Measurements from ENCODE around the gene GKN1. TPM values are rescaled to one million over a fixed set of nuclear protein-coding genes. Genes with fewer than 3 reads are reported as not detected.

Gene GKN1
- total and polyA plus RNA-seq, 2 of the 8 experiments (the other 6 are each of a cell fraction or from before 2014, with no cell fraction given), result not detected

- Histone ChIP-seq H3K36me3 (ENCODE audit: control insufficient read depth in 2 of 4, insufficient read depth in 4 of 4, low read length in 3 of 4) (no peaks in the 10 kb centered on the region), H3K27ac (ENCODE audit: low read depth, low read length) (no peak overlapping the region), H3K79me2 (ENCODE audit: control insufficient read depth in 1 of 2, insufficient read depth in 2 of 2, low read length in 2 of 2) (no peaks in the 10 kb centered on the region), H4K91ac (replicated peaks; ENCODE audit: insufficient read length, low read length) (no peak overlapping the region), H3K23me2 (ENCODE audit: low read depth, low read length) (peaks cover 1% of the 10 kb centered on the region; the same call in 1 of the 2 replicates), H3K56ac (replicated peaks; ENCODE audit: insufficient read length, low read depth, low read length) (no peak overlapping the region), H4K8ac (ENCODE audit: extremely low read depth, insufficient read depth, low read length) (no peak overlapping the region), H2AFZ (ENCODE audit: low read length) (no peak overlapping the region), H3K9me3 (ENCODE audit: insufficient read depth in 2 of 2, low read depth in 1 of 2, low read length in 1 of 2) (no peaks in the 10 kb centered on the region), H2BK20ac (ENCODE audit: low read length) (no peak overlapping the region), H3K4me1 (replicated peaks in 1 of 4; ENCODE audit: control insufficient read depth in 3 of 4, insufficient read depth in 4 of 4, low read length in 3 of 4) (no peaks in the 10 kb centered on the region), H3K27me3 (replicated peaks in 1 of 4; ENCODE audit: control insufficient read depth in 3 of 4, extremely low read depth in 1 of 4, insufficient read depth in 3 of 4, low read length in 3 of 4) (no peaks in the 10 kb centered on the region), H3K4ac (replicated peaks; ENCODE audit: insufficient read length, low read depth, low read length) (no peak overlapping the region), H2BK12ac (ENCODE audit: low read depth, low read length) (no peak overlapping the region), H3K14ac (ENCODE audit: insufficient read length) (no peak overlapping the region), H3K23ac (ENCODE audit: insufficient read length) (no peak overlapping the region), H3K4me3 (ENCODE audit: extremely low read depth in 1 of 4, insufficient read depth in 2 of 4, low read depth in 3 of 4, low read length in 4 of 4) (no peak overlapping the region), H3K9ac (replicated peaks in 1 of 4; ENCODE audit: extremely low read depth in 1 of 4, low read depth in 3 of 4, low read length in 3 of 4) (no peak overlapping the region), H2AK5ac (ENCODE audit: low read depth, low read length) (no peak overlapping the region), H3K18ac (ENCODE audit: extremely low read depth, low read length) (no peak overlapping the region), H4K5ac (ENCODE audit: insufficient read length, low read depth, low read length) (no peak overlapping the region), H3K79me1 (ENCODE audit: low read depth, low read length) (no peaks in the 10 kb centered on the region), H2BK15ac (ENCODE audit: low read length) (no peak overlapping the region), H2BK5ac (ENCODE audit: low read depth, low read length) (no peak overlapping the region), H4K20me1 (replicated peaks in 1 of 2; ENCODE audit: control insufficient read depth in 1 of 2, insufficient read depth in 2 of 2, low read length in 2 of 2) (no peaks in the 10 kb centered on the region), H3K4me2 (ENCODE audit: insufficient read depth in 1 of 2, low read depth in 2 of 2, low read length in 2 of 2) (no peak overlapping the region), H2BK120ac (replicated peaks; ENCODE audit: low read depth, low read length) (no peak overlapping the region)
- FAIRE-seq (no peak), DNase-seq (ENCODE audit: low read depth in 1 of 2, low spot score in 2 of 2) (no peak)
- CTCF ChIA-PET (ENCODE audit: partially characterized antibody), result interaction anchor here (1.1 to 1.7 kb wide), 2 partner anchors 18 to 49 kb away, joined by 3 to 7 read pairs; no protein-coding TSS in a partner anchor
- 90% methylated on average over 3 of the region's 3 CpGs; no CpG with 5 or more reads in 1 of the 2 experiments for WGBS, 2 experiments (ENCODE audit: extremely low coverage in 1 of 2, insufficient coverage in 1 of 2, insufficient read length in 1 of 2, insufficient replicate concordance in 2 of 2, low coverage in 1 of 2, low lambda C conversion rate in 2 of 2, missing lambda C conversion rate in 1 of 2)
- POLR2A ChIA-PET (ENCODE audit: partially characterized antibody), result no interaction called here
- no peak for TF ChIP-seq BRCA1 (IDR thresholded peaks at IDR 0.05; ENCODE audit: low read depth, low read length)
- no peak for TF ChIP-seq TCF12 (IDR thresholded peaks at IDR 0.05; ENCODE audit: low read depth, low read length)
- TF ChIP-seq GTF2F1 (IDR thresholded peaks at IDR 0.05; ENCODE audit: borderline replicate concordance, low read depth, low read length), result no peak
- TF ChIP-seq POU5F1 (IDR thresholded peaks at IDR 0.05; ENCODE audit: low read depth, low read length), result no peak
- no peak for TF ChIP-seq ATF2 (IDR thresholded peaks at IDR 0.05; ENCODE audit: low read length)
- no peak for TF ChIP-seq E2F6 (IDR thresholded peaks at IDR 0.05)
- no peak for TF ChIP-seq RFX5 (IDR thresholded peaks at IDR 0.05; ENCODE audit: borderline replicate concordance, low read depth, low read length)
- no peak for TF ChIP-seq SP1 (IDR thresholded peaks at IDR 0.05; ENCODE audit: low read depth, low read length)
- no peak for TF ChIP-seq ATF3 (IDR thresholded peaks at IDR 0.05; ENCODE audit: insufficient read depth, low read depth, low read length)
- TF ChIP-seq USF2 (IDR thresholded peaks at IDR 0.05; ENCODE audit: low read length), result no peak
- TF ChIP-seq KDM5A (IDR thresholded peaks at IDR 0.05; ENCODE audit: low read length), result no peak
These were observed 18.5 kb downstream of the GKN1 start for GRCh38 chr2:68992933-68993332.
